T-helper 2 cell (primary cell): ENCODE measurements around the gene AKAP12.

ENCODE experiments used
- DNase-seq, 5 experiments: peaks; one replicate each; pipeline versions ENCODE4 v3.0.0 to v3.0.0-alpha.2; 2012 to 2022

AKAP12 gene

GRCh38 chr6:151240036-151240685, 394 bp downstream of the AKAP12 start:
- DNase-seq, result peak in 3 of 5 experiments; percentile 10 to 76 (median 21)

- peak in 1 of 5 experiments; percentile 41 for DNase-seq
Measured at GRCh38 chr6:151240791-151241642, 1.2 kb downstream of the AKAP12 start.

- DNase-seq, result no peak
Measured at GRCh38 chr6:151241853-151242252, 2.1 kb downstream of the AKAP12 start.

DNA sequence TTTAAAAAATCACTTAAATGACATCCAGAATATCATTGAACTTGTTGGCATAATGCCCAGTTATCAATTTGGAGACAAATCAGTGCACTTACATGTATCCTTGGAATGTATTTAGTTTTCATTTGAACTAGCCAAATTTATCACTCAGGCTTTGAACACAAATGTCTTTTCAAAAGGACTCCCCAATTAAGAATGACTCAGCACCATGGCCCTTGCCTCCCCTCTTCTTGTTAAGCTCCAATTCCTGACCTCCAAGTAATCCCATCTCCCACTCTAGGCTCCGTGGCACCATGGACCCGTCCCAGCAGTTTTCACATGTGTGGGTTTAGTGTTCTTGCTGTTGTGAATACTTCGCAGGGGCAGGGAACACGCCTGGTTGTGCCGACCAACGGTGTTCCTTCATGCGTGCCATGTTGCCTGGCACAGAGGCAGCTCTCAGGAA, 2.7 kb downstream of the AKAP12 start:
- DNase-seq, result no peak

DNA sequence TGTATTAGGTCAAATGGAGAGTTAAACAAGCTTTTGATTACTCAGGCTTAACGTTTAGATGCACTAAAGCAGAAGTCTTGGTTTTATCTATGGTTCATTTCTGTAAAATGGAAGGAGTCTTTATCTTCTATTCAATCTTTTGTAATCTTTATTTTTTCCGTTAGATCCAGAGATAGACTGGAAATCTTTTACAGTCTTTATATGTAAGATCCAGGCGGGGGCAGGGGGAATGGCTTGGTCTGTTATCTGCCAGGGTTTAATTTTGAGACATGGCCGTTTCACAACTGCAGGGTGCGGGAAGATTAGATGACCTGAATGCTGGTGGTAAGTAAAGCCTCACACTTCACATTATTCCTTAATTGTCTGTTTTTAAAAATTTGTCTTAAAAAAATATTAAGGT, 3.7 kb downstream of the AKAP12 start:
- no peak for DNase-seq

GRCh38 chr6:151247490-151247889, 7.7 kb downstream of the AKAP12 start:
- DNase-seq, result no peak

DNA sequence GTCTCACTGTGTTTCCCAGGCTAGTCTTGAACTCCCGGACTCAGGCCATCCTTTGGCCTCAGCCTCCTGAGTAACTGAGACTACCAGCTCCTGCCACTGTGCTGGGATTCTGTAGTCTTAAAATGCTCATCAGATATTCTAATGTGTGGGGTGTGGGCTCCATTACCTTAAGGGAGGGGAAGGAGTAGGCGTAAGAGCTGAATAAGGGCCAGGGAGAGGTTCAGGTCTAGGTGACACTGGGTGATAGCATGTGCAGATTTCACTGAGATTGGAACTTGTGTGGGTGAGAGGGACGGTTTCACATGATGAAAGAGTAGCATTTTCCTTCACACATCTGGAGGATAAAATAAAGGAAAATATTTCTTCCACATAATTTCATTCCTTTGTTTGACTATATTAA, 8.5 kb downstream of the AKAP12 start:
- no peak for DNase-seq

DNA sequence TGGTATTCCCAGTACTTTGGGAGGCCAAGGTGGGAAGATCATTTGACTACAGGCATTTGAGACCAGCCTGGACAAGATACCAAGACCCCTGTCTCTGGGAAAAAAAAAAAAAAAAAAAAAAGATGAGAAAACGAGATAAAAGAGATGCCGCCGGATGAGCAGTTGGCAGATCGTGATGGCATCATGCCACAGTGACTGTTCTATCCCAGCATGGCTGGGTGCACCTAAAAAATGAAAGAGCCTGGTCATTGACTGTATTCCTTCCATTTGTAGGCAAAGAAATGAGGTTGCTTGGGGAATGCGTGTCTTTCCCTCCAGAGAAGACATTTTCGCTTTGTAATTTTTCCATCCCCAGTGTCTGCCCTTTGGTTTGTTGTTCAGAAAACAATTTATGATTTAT, 12.9 kb downstream of the AKAP12 start:
- no peak for DNase-seq

DNA sequence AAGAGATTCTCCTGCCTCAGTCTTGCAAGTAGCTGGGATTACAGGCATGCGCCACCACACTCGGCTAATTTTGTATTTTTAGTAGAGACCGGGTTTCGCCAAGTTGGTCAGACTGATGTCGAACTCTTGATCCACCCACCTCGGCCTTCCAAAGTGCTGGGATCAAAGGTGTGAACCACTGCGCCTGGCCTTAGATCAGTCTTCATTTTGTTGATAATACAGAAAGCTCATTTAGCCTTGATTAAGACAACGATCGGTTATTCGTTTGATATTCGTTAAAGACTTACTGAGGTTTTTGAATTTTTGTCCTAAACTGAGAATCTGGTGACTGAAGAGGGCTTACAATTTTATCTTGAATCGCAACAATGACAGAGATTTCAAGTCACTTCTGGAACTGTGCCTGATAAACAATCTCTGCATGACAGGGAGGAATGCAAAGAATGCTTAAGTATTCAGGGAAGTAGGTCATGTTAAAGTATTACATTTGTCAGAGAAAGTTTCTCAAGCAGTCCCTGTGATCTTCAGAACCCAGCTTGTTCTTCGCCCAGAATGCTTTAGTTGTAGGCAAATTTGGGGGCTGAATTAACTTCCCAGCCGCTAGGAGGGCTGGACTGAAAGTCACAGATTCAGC, 14.8 kb downstream of the AKAP12 start:
- no peak for DNase-seq

DNA sequence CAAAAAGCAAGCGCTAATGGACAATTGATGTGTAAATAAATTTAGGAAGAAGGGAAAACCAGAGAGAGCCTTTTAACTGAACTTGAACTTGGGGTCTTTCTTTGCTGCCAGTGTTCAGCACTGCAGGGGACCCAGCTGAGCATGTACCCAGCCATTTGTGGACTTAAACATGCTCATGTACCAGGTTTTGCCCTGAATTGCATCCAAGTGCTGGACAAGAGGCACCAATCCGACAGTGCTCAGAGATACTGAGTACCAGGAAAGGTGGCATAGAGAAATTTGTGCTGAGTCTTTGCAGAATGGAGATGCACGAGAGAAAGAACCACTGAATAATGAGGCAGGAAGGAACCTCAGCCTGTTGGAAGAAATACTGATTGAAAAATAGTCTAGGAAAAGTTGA, 16.0 kb downstream of the AKAP12 start:
- DNase-seq, result no peak

- no peak for DNase-seq
Measured at GRCh38 chr6:151257985-151258445, 18.2 kb downstream of the AKAP12 start.

DNA sequence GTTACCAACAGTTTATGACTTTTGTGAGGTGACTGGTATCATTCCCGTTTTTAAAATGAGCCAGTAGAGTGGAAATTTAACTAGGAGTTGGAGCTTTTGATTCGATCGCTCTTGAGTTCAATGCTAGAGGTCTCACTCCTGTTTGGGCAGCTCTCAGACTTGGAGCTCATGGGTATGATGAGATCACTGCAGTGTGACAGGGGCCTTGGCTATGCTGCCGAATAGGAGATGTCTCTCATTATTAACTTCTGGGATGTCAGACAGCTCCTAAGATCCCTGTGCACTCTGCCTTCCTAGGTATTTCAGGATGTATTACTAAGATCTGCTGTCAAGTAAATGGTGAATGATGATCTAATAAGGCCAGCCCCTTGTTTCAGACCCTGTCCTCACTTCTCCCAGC, 20.4 kb downstream of the AKAP12 start:
- no peak for DNase-seq

DNA sequence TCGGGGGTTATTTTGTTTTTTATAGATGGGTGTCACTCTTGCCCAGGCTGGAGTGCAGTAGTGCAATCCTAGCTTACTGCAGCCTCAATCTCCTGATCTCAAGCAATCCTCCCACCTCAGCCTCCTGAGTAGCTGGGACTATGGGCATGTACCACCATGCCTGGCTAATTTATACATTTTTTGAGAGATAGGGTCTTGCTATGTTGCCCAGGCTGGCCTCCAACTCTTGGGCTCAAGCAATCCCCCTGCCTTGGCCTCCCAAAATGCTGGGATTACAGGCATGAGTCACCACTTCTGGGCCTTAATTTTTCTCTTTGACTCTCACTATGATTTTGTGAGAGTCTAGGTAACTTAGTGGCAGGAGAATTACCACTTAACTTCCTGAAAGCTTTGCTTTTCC, 23.3 kb downstream of the AKAP12 start:
- no peak for DNase-seq

DNA sequence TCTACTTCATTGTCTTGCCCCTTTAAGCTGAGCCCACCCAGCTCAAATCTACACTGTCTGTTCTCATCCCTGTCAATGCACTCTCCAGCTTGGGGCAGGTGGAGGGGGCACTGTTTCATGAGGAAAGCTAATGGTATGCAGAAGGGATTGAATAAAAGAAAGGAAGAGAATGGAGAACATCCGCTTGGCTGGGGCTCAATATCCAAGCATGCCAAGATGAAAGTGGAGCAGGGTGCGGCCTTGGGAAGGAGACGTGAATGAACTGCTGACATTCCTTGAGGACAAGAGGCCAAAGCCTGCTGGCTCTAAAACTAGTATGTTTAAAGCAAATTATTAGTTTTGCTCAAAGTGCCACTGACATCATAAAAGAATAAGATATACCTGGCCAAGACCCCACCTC, 24.2 kb downstream of the AKAP12 start:
- no peak for DNase-seq

- DNase-seq, result no peak
Measured at GRCh38 chr6:151265282-151265681, 25.5 kb downstream of the AKAP12 start.

- DNase-seq, result no peak
Measured at GRCh38 chr6:151269321-151269995, 29.7 kb downstream of the AKAP12 start.

GRCh38 chr6:151275121-151275520, 35.4 kb downstream of the AKAP12 start:
- DNase-seq, result no peak

DNA sequence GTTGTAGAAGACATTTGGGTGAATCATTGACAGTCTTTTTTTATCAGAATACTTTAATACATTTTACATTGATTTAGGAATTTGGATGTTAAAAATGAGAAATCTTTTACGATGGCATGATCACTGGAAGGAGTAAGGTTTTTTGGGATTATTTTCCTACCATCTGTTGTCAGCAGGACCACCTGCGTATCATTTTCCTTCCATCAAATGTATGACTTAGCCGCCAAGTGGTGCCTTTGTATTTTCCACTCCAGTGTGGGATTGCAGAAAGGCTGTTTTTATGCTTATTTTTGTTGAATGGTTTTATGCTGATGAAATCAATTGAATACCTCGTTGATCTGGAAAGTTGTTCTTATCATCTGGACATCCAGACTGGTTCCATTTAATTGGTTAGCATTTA, 35.8 kb downstream of the AKAP12 start:
- DNase-seq, result no peak

DNA sequence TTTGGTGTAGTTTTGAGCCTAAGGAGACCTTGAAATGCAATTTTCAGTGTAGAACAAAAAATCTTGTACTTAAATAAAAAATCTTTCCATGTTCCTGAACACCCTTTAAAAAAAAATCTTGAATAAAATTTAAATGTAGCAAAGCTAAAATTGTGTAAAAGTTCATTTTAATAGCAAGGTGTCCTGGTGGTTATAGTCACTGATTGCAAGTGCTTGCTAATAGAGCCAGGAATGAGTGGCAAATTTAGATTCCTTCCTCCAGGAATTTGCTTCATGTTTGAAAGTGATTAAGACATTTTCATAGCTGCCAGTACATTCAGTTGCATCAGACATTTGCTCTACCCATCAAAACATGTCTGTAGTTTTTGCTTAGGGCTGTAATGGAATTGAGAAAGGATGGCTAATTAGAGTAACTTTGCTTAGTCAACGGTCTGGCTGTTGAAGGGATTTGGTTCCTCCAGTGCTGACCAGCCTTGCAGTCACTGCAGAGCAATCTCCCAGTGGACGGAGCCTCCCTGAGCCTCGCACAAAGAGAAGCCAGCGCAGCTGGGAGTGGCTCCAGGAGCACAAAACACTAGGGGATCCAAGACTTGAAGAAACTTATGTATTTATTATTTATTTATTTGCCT, 36.5 kb downstream of the AKAP12 start:
- no peak for DNase-seq

- DNase-seq, result no peak
Measured at GRCh38 chr6:151279891-151280290, 40.1 kb downstream of the AKAP12 start.

DNA sequence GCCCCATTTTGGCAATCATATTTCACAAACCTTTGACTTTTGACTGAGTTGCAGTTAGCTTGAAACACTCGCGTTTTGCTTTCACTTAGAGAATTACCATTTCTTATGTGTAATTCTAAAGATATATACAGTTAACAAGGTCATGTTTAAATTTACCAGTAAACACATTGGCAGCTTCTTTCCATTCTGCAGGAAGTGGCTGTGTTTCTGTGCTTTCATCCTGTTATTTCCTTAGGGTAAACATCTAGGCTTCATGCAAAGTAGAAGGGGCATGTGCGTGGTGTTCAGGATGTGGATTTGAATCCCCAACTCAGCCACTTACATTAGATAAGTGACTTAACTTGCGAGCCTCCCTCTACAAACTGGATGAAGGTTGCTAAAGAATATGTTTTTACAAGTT, 41.1 kb downstream of the AKAP12 start:
- DNase-seq, result no peak

- DNase-seq, result peak in 1 of 5 experiments; percentile 55
Measured at GRCh38 chr6:151284012-151284411, 44.2 kb downstream of the AKAP12 start.
